Hindlimb muscle (tissue), 1 donor: Measurements from ENCODE around the gene MBD1. TPM values are rescaled to one million over a fixed set of nuclear protein-coding genes. Genes with fewer than 3 reads are reported as not detected.
"Not testable (repeated sequence)": the region's sequence is repeated elsewhere in the genome, so short reads cannot be mapped to it uniquely, and the experiment has no call there.

ENCODE experiments used
- DNase-seq: peaks from one replicate; pipeline ENCODE4 v3.0.0-alpha.2; 2013
- polyA plus RNA-seq: library from polyadenylated mRNA; unstranded; fragments of 120-200 nt; gene quantifications from one replicate; pipeline ENCODE4 v1.2.1, GENCODE V29; 2013; ENCODE audit not compliant: insufficient read length

The MBD1 gene
- polyA plus RNA-seq, 1 donor, result 45.4 TPM

- DNase-seq, result not testable (repeated sequence)
These were observed 7.2 kb upstream of the MBD1 start for GRCh38 chr18:50288348-50289107.

- peak; percentile 100 for DNase-seq
These were observed 6.4 kb upstream of the MBD1 start, which contains the start of gene CXXC1 for GRCh38 chr18:50287441-50288347. CXXC1 (minus strand) TSS chr18:50287692; CDS start chr18:50287589, 103 bp downstream.

GRCh38 chr18:50287028-50287440 lies 5.7 kb upstream of the MBD1 start:
- peak; percentile 31 for DNase-seq

GRCh38 chr18:50286391-50287027 lies 5.2 kb upstream of the MBD1 start:
- DNase-seq, result no peak

- no peak for DNase-seq
These were observed 4.5 kb upstream of the MBD1 start for GRCh38 chr18:50285631-50286321.

- DNase-seq, result no peak
These were observed 3.7 kb upstream of the MBD1 start for GRCh38 chr18:50285071-50285470.

- DNase-seq, result no peak
These were observed 3.0 kb upstream of the MBD1 start for GRCh38 chr18:50284255-50284885.

GRCh38 chr18:50283469-50284209 lies 2.3 kb upstream of the MBD1 start:
- no peak for DNase-seq

- DNase-seq, result no peak
These were observed 1.4 kb upstream of the MBD1 start for GRCh38 chr18:50282521-50283335.

GRCh38 chr18:50281972-50282520 lies 723 bp upstream of the MBD1 start:
- no peak for DNase-seq

GRCh38 chr18:50280707-50281294 lies 522 bp downstream of the MBD1 start:
- no peak for DNase-seq

- DNase-seq, result no peak
These were observed 1.6 kb downstream of the MBD1 start for GRCh38 chr18:50279752-50280151.

GRCh38 chr18:50277942-50278341 lies 3.4 kb downstream of the MBD1 start:
- DNase-seq, result no peak

GRCh38 chr18:50276452-50276851 lies 4.9 kb downstream of the MBD1 start:
- DNase-seq, result no peak

- DNase-seq, result no peak
These were observed 5.8 kb downstream of the MBD1 start for GRCh38 chr18:50275503-50276036.

GRCh38 chr18:50274941-50275340 lies 6.4 kb downstream of the MBD1 start:
- DNase-seq, result no peak

GRCh38 chr18:50274044-50274442 lies 7.3 kb downstream of the MBD1 start:
- no peak for DNase-seq

GRCh38 chr18:50273203-50274043 lies 7.9 kb downstream of the MBD1 start:
- DNase-seq, result no peak
